ENCODE data around the gene PPP2R2B.
"Not testable (repeated sequence)": the region's sequence is repeated elsewhere in the genome, so short reads cannot be mapped to it uniquely, and the experiment has no call there.

Gene PPP2R2B

DNA sequence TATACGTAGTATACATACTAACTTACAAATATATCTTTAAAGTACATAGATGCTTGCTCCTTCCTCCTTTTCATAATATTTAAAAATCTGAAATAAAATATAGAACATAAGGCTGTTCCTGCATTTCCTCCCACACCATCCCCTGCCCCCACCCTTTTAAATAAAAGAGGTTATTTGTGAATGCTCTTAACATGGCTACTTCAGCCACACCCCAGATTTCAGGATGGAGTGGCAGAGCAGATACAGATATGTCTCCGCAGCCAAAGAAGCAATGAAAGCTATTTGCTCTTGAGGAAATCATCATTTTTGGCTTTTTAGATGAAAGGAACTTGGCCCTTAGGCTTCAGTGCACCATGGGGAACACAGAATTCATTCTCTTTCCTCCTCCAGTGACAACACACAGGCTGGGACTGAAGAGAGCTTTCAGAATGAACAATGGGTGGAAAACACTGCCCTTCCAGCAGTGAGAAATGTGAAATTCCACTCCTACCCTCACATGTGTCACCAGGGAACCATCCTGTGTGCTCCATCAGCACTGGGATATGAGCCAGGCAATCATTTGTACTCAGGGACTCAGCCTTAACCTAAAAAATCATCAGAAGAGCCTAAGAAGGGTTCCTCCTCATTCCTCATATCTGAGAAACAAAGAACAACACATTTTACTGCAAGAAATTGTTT is 134.3 kb downstream of the PPP2R2B start:
- peak; percentile 66 for DNase-seq (ENCODE audit: low spot score)

DNA sequence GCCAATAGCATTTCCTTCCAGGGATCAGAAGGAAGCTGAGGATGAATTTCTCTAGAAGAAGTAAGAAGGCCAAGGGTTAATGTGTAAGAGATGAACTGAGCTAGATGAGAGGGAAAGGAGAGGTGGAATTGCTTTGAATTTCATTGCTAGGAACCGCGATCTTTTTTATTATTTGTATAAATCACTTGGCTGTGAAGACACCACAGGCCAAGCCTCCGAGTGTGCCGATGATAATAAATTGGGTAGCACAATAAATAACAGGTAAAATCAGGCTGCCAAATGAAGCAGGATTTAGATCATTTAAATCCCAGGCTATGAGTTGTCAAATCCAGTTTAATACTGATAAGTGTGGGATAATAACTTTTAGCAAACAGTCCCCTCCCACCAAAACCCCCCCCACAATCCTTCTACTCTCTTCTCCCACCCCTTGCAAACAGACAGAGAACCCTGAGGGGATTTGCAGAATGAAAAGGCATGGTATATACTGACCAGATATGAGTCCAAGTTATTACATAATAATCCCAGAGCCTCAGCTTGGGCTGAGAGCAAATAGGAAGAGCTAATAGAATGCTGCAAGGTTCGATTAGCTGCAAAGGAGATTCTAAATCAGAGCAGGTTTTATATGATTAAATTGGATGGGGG is 143.5 kb downstream of the PPP2R2B start:
- no peak for DNase-seq (ENCODE audit: low spot score)

GRCh38 chr5:146732962-146733361 is 145.6 kb downstream of the PPP2R2B start:
- DNase-seq (ENCODE audit: low spot score), result no peak

- no peak for DNase-seq (ENCODE audit: low spot score)
Measured at GRCh38 chr5:146731909-146732659, 146.5 kb downstream of the PPP2R2B start.

DNA sequence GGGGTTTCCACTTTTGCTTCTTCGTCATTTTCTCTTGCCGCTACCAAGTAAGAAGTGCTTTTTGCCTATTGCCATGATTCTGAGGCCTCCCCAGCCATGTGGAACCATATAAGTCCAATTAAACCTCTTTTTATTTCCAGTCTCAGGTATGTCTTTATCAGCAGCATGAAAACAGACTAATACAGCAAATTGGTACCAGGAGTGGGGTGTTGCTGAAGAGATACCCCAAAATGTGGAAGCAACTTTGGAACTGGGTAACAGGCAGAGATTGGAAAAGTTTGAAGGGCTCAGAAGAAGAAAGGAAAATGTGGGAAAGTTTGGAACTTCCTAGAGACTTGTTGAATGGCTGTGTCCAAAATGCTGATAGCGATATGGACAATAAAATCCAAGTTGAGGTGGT is 149.8 kb downstream of the PPP2R2B start:
- DNase-seq (ENCODE audit: low spot score), result not testable (repeated sequence)

- no peak for DNase-seq (ENCODE audit: low spot score)
Measured at GRCh38 chr5:146726891-146727290, 151.7 kb downstream of the PPP2R2B start.

- no peak for DNase-seq (ENCODE audit: low spot score)
Measured at GRCh38 chr5:146726020-146726419, 152.5 kb downstream of the PPP2R2B start.

DNA sequence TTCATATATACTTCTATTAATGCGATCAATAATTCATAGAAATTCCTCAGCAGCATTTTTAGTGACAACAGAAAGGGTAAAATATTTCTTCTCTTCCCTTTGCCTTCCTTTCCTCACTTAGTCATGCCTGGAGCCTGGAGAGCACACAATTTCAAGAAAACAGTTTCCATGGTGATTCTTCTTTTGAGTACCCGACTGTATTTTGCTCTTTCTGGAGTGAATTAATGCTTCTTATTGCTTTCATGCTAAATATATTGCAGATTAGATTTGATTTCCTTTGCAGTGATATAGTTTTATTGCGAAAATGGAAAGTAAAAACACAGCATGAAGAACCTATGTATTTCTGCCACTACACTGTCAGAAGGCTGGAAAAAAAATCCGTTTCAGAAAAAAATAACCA is 153.5 kb downstream of the PPP2R2B start:
- no peak for DNase-seq (ENCODE audit: low spot score)

DNA sequence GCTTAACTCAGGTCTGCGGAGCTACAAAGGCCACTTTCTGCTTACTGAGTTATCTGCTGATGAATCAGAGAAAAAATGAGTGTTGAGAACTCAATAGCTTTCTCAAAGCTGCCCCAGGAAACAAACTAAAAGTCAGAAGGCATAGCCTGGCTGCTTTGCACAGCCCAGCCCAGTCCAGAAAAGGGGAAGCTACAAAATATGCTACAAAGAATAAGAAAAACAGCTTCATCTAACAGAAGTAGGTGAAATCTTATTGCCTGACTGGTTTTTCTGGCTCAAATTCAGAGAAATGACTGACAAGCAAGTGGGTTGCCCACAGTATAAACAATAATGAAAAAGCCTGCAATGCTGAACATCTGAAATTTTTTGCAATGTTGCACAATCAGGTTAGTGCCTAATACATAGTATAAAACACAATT is 156.2 kb downstream of the PPP2R2B start:
- DNase-seq (ENCODE audit: low spot score), result no peak

DNA sequence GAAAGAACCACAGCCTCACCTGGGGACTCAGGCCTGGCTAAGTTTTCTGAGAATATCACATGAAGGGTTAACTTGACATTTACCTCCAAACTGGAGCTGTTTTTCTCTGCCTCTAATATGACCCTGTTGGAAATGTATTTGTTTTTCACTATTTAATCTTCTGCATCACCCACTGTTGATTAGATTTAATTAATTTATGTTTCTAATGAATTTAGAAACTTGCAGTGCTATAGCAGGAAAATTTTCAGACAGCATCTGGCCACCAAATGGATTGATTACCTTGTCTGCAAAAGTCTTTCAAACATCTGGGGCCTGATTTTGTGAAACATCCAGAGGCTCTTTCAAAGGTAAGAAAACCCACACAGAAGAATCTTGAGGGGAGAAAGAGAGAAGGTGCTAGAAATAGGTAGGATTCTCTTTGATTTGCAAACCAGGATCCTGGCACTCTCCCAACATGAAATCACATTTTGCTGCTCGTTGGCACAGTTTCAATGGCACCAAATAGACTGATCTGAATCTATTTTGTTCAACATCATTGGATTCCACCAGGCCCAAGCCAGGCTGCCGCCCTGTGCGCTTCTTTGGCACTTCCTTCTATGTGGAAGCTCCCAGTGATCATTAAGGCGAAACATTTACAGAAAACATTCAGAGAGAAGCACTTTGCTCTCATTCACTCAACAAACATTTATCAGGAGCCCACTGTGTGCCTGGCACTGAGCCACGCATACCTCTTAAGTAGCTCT is 157.3 kb downstream of the PPP2R2B start:
- DNase-seq (ENCODE audit: low spot score), result no peak

GRCh38 chr5:146720107-146720506 is 158.4 kb downstream of the PPP2R2B start:
- DNase-seq (ENCODE audit: low spot score), result no peak

DNA sequence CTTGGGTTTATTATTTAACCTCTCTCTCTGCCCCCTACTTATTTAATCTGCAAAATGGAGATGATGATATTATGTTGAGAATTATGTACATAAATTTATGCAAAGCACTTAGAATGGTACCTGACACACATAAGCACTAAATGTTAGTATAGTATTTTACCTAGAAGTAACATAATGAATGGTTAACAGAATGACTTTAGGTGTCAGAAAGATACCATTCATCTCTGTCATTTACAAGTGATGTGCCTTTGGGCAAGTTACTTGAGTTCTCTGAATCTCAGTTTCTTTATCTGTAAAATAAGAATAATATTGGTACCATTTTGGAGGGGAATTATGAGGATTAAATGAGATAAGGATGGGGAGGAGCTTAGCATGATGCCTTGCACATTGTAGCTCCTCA is 159.4 kb downstream of the PPP2R2B start:
- no peak for DNase-seq (ENCODE audit: low spot score)

GRCh38 chr5:146718609-146719008 is 159.9 kb downstream of the PPP2R2B start:
- DNase-seq (ENCODE audit: low spot score), result no peak

DNA sequence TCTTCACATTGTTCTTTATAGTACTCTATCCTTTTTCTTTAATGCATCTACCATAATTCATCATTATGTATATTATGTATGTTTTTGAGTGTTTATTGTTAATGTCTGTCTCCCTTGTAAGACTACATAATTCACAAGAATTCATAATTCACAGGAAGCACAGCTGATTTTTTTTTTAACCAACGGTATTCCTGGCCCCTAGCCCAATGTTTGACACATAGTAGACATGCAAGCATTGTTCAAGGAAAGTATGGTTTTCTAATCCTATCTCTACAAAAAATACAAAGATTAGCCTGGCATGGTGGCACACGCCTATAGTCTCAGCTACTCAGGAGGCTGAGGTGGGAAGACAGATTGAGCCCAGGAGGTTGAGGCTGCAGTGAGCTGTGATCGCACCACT is 160.6 kb downstream of the PPP2R2B start:
- no peak for DNase-seq (ENCODE audit: low spot score)

- no peak for DNase-seq (ENCODE audit: low spot score)
Measured at GRCh38 chr5:146716636-146717035, 161.9 kb downstream of the PPP2R2B start.

GRCh38 chr5:146710348-146710747 is 168.2 kb downstream of the PPP2R2B start:
- no peak for DNase-seq (ENCODE audit: low spot score)

GRCh38 chr5:146707316-146707715 is 171.2 kb downstream of the PPP2R2B start:
- no peak for DNase-seq (ENCODE audit: low spot score)

- no peak for DNase-seq (ENCODE audit: low spot score)
Measured at GRCh38 chr5:146706321-146706972, 172.1 kb downstream of the PPP2R2B start.

GRCh38 chr5:146704949-146705665 is 173.4 kb downstream of the PPP2R2B start:
- no peak for DNase-seq (ENCODE audit: low spot score)

GRCh38 chr5:146703899-146704298 is 174.7 kb downstream of the PPP2R2B start:
- DNase-seq (ENCODE audit: low spot score), result no peak

DNA sequence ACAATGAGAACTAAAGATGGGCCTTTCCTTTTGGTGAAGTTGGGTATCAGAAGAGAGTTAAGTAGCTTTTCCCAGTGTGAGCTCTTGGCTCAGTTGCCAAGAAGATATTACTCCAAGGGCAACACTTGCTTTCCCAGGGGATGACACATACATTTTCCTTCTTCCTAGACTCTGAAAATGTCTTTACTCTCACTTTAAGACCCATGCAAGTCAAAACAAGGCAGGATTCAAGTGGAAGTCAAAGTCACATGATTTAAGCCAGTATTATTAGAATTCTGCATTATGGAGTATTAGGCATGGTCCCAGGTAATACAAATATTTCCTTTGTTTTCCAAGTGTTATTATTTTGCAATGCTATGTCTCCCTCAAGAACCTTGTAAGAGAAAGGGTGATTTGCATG is 175.1 kb downstream of the PPP2R2B start:
- no peak for DNase-seq (ENCODE audit: low spot score)

Data from putamen (tissue), 1 donor.